Mesendoderm (in vitro differentiated cells): ENCODE measurements around the gene KIAA0232.

Source experiments
- DNase-seq: peaks from one replicate; pipeline ENCODE4 v3.0.0; 2013
- H2AK5ac ChIP-seq: 2 replicates; pipeline ENCODE4 v1.6.1; 2013; ENCODE audit warnings: low read length, inconsistent platforms
- H2BK120ac ChIP-seq: 2 replicates; pipeline ENCODE4 v1.6.1; 2013; ENCODE audit warnings: low read depth, mild to moderate bottlenecking, low read length, moderate library complexity, mixed read lengths
- H2BK15ac ChIP-seq: replicated peaks from 2 replicates; pipeline ENCODE4 v1.6.1; 2013; ENCODE audit warnings: low read depth, mild to moderate bottlenecking, moderate library complexity
- H2BK5ac ChIP-seq: 2 replicates; pipeline ENCODE4 v1.6.1; 2013; ENCODE audit warnings: low read length, inconsistent platforms
- H3K18ac ChIP-seq: 2 replicates; pipeline ENCODE4 v1.6.1; 2013; ENCODE audit warnings: mild to moderate bottlenecking, low read length, mixed read lengths
- H3K23ac ChIP-seq: one replicate; pipeline ENCODE4 v1.6.1; 2013; ENCODE audit warnings: low read length
- H3K27ac ChIP-seq: 2 replicates; pipeline ENCODE4 v1.5.1; 2013; ENCODE audit warnings: low read depth, mild to moderate bottlenecking, inconsistent platforms, low read length, moderate library complexity
- H3K27me3 ChIP-seq: 2 replicates; pipeline ENCODE4 v1.6.1; 2013; ENCODE audit warnings: low read length, control low read depth, mild to moderate bottlenecking, inconsistent platforms; ENCODE audit not compliant: insufficient read depth, poor library complexity
- H3K36me3 ChIP-seq: 2 replicates; pipeline ENCODE4 v1.6.1; 2013; ENCODE audit warnings: low read length, inconsistent platforms; ENCODE audit not compliant: control insufficient read depth, insufficient read depth
- H3K4ac ChIP-seq: one replicate; pipeline ENCODE4 v1.6.1; 2013; ENCODE audit warnings: low read depth, mild to moderate bottlenecking, low read length, moderate library complexity
- H3K4me1 ChIP-seq: 2 replicates; pipeline ENCODE4 v1.6.1; 2013; ENCODE audit warnings: low read depth, low read length, inconsistent platforms; ENCODE audit not compliant: control insufficient read depth
- H3K4me2 ChIP-seq: 2 replicates; pipeline ENCODE4 v1.6.1; 2013; ENCODE audit warnings: low read length
- H3K4me3 ChIP-seq: 2 replicates; pipeline ENCODE4 v1.5.1; 2013; ENCODE audit warnings: mild to moderate bottlenecking, low read length
- H3K56ac ChIP-seq: one replicate; pipeline ENCODE4 v1.6.1; 2013; ENCODE audit warnings: low read length
- H3K79me1 ChIP-seq: 2 replicates; pipeline ENCODE4 v1.6.1; 2013; ENCODE audit warnings: low read length, inconsistent platforms
- H3K79me2 ChIP-seq: 2 replicates; pipeline ENCODE4 v1.6.1; 2013; ENCODE audit warnings: mild to moderate bottlenecking, low read length; ENCODE audit not compliant: control insufficient read depth, insufficient read depth
- H3K9ac ChIP-seq: 2 replicates; pipeline ENCODE4 v1.6.1; 2013; ENCODE audit warnings: low read length, inconsistent platforms
- H4K5ac ChIP-seq: one replicate; pipeline ENCODE4 v1.6.1; 2013; ENCODE audit warnings: low read length
- H4K8ac ChIP-seq: one replicate; pipeline ENCODE4 v1.6.1; 2013; ENCODE audit warnings: low read depth, mild to moderate bottlenecking, control low read depth, low read length, moderate library complexity
- WGBS: extraction: QIAGEN DNeasy Blood & Tissue Kit; methylation state at CpG from one replicate; pipeline ENCODE4 v1.1.7; 2013; ENCODE audit warnings: low lambda C conversion rate, missing lambda C conversion rate; ENCODE audit not compliant: insufficient coverage; ENCODE audit errors: extremely low coverage; 5-methylcytosine and 5-hydroxymethylcytosine counted together

Gene KIAA0232

GRCh38 chr4:6851962-6852361 is 69.4 kb downstream of the KIAA0232 start:
- Histone ChIP-seq H3K79me2 (no peaks in the 10 kb centered on the region), H3K4me2 (no peak overlapping the region), H3K36me3 (no peaks in the 10 kb centered on the region), H4K8ac (no peak overlapping the region), H3K56ac (no peak overlapping the region), H2BK120ac (no peak overlapping the region), H3K4me1 (peaks cover 3% of the 10 kb centered on the region), H2BK5ac (no peak overlapping the region), H2BK15ac (no peak overlapping the region), H3K4ac (no peak overlapping the region), H3K23ac (no peak overlapping the region), H3K4me3 (no peak overlapping the region), H3K18ac (no peak overlapping the region), H4K5ac (no peak overlapping the region), H3K79me1 (peaks cover 8% of the 10 kb centered on the region), H2AK5ac (no peak overlapping the region), H3K27ac (no peak overlapping the region), H3K9ac (no peak overlapping the region), H3K27me3 (no peaks in the 10 kb centered on the region)
- no peak for DNase-seq
- WGBS = no CpG with 5 or more reads among the region's 2 CpGs

GRCh38 chr4:6852582-6852981 is 70.1 kb downstream of the KIAA0232 start:
- Histone ChIP-seq H3K18ac (no peak overlapping the region), H3K56ac (no peak overlapping the region), H3K27me3 (no peaks in the 10 kb centered on the region), H3K36me3 (no peaks in the 10 kb centered on the region), H3K4me3 (no peak overlapping the region), H2BK120ac (no peak overlapping the region), H4K5ac (no peak overlapping the region), H2BK5ac (no peak overlapping the region), H3K4me1 (no peaks in the 10 kb centered on the region), H3K27ac (no peak overlapping the region), H3K9ac (no peak overlapping the region), H2BK15ac (no peak overlapping the region), H3K4ac (no peak overlapping the region), H4K8ac (no peak overlapping the region), H3K4me2 (no peak overlapping the region), H2AK5ac (no peak overlapping the region), H3K79me2 (no peaks in the 10 kb centered on the region), H3K23ac (no peak overlapping the region), H3K79me1 (peaks cover 6% of the 10 kb centered on the region)
- no CpG with 5 or more reads among the region's 1 CpG for WGBS
- DNase-seq = no peak

- no peaks in the 10 kb centered on the region for H3K27me3 ChIP-seq
- H3K56ac ChIP-seq = no peak overlapping the region
- H3K9ac ChIP-seq = no peak overlapping the region
- H3K4me3 ChIP-seq = no peak overlapping the region
- no peak overlapping the region for H4K8ac ChIP-seq
- no peak overlapping the region for H2AK5ac ChIP-seq
- no peak for DNase-seq
- no peaks in the 10 kb centered on the region for H3K4me1 ChIP-seq
- H3K36me3 ChIP-seq = no peaks in the 10 kb centered on the region
- peaks cover 6% of the 10 kb centered on the region for H3K79me1 ChIP-seq
- H3K23ac ChIP-seq = no peak overlapping the region
- no peak overlapping the region for H4K5ac ChIP-seq
- no peak overlapping the region for H2BK15ac ChIP-seq
- no peak overlapping the region for H3K18ac ChIP-seq
- H3K27ac ChIP-seq = no peak overlapping the region
- H2BK5ac ChIP-seq = no peak overlapping the region
- no CpG with 5 or more reads among the region's 7 CpGs for WGBS
- H3K4me2 ChIP-seq = no peak overlapping the region
- H3K4ac ChIP-seq = no peak overlapping the region
- no peak overlapping the region for H2BK120ac ChIP-seq
- no peaks in the 10 kb centered on the region for H3K79me2 ChIP-seq
Measured at GRCh38 chr4:6854098-6854744, 71.7 kb downstream of the KIAA0232 start.

GRCh38 chr4:6855692-6856297 is 73.3 kb downstream of the KIAA0232 start:
- no peaks in the 10 kb centered on the region for H3K36me3 ChIP-seq
- DNase-seq = no peak
- H3K79me1 ChIP-seq = peaks cover 6% of the 10 kb centered on the region

GRCh38 chr4:6856391-6856790 is 73.9 kb downstream of the KIAA0232 start:
- Histone ChIP-seq H2BK120ac (no peak overlapping the region), H3K56ac (no peak overlapping the region), H3K27ac (no peak overlapping the region), H2BK5ac (no peak overlapping the region), H3K4ac (no peak overlapping the region), H3K79me2 (no peaks in the 10 kb centered on the region), H3K23ac (no peak overlapping the region), H4K8ac (no peak overlapping the region), H2AK5ac (no peak overlapping the region), H2BK15ac (no peak overlapping the region), H3K27me3 (no peaks in the 10 kb centered on the region), H3K36me3 (no peaks in the 10 kb centered on the region), H4K5ac (no peak overlapping the region), H3K4me1 (no peaks in the 10 kb centered on the region), H3K4me3 (no peak overlapping the region), H3K18ac (no peak overlapping the region), H3K4me2 (no peak overlapping the region), H3K79me1 (peaks cover 6% of the 10 kb centered on the region), H3K9ac (no peak overlapping the region)
- no peak for DNase-seq
- no CpG with 5 or more reads among the region's 2 CpGs for WGBS

More at GRCh38 chr4:6855692-6856297, 73.3 kb downstream of the KIAA0232 start:
- no peak overlapping the region for H3K9ac ChIP-seq
- no peak overlapping the region for H4K8ac ChIP-seq
- H3K18ac ChIP-seq = no peak overlapping the region
- H2AK5ac ChIP-seq = no peak overlapping the region
- no peak overlapping the region for H3K4me3 ChIP-seq
- H3K27me3 ChIP-seq = no peaks in the 10 kb centered on the region
- no peak overlapping the region for H2BK5ac ChIP-seq
- H4K5ac ChIP-seq = no peak overlapping the region
- H2BK120ac ChIP-seq = no peak overlapping the region
- H3K4me2 ChIP-seq = no peak overlapping the region
- no peaks in the 10 kb centered on the region for H3K79me2 ChIP-seq
- no CpG with 5 or more reads among the region's 11 CpGs for WGBS
- no peaks in the 10 kb centered on the region for H3K4me1 ChIP-seq
- H3K4ac ChIP-seq = no peak overlapping the region
- no peak overlapping the region for H3K56ac ChIP-seq
- H3K27ac ChIP-seq = no peak overlapping the region
- no peak overlapping the region for H3K23ac ChIP-seq
- H2BK15ac ChIP-seq = no peak overlapping the region
